H9 (cell line): ENCODE results near the gene FUT4. TPM values are rescaled to one million over a fixed set of nuclear protein-coding genes. Genes with fewer than 3 reads are reported as not detected.

Experiments
- DNase-seq: peaks from one replicate; pipeline ENCODE4 v3.0.0-alpha.2; 2017
- H2AFZ ChIP-seq: one replicate; pipeline ENCODE4 v1.6.1; 2013; ENCODE audit warnings: mild to moderate bottlenecking, low read length, control low read depth, moderate library complexity
- H2AK5ac ChIP-seq: 2 replicates; pipeline ENCODE4 v1.6.1; 2013; ENCODE audit warnings: low read length, control low read depth, mixed read lengths; ENCODE audit not compliant: insufficient read length
- H2BK120ac ChIP-seq: one replicate; pipeline ENCODE4 v1.6.1; 2013; ENCODE audit warnings: low read depth, mild to moderate bottlenecking, low read length, control low read depth, inconsistent platforms; ENCODE audit not compliant: poor library complexity, severe bottlenecking
- H2BK12ac ChIP-seq: 2 replicates; pipeline ENCODE4 v1.6.1; 2013; ENCODE audit warnings: low read length, control low read depth, mixed read lengths, low read depth; ENCODE audit not compliant: insufficient read length
- H2BK15ac ChIP-seq: 2 replicates; pipeline ENCODE4 v1.6.1; 2013; ENCODE audit warnings: low read depth, low read length, control low read depth
- H2BK20ac ChIP-seq: one replicate; pipeline ENCODE4 v1.6.1; 2013; ENCODE audit warnings: low read depth, mild to moderate bottlenecking, low read length, control low read depth, inconsistent platforms; ENCODE audit not compliant: poor library complexity, severe bottlenecking
- H2BK5ac ChIP-seq: 2 replicates; pipeline ENCODE4 v1.6.1; 2013; ENCODE audit warnings: low read length, control low read depth, mixed read lengths; ENCODE audit not compliant: insufficient read length
- H3K14ac ChIP-seq: 2 replicates; pipeline ENCODE4 v1.6.1; 2013; ENCODE audit warnings: low read length, control low read depth; ENCODE audit not compliant: insufficient read depth
- H3K18ac ChIP-seq: 2 replicates; pipeline ENCODE4 v1.6.1; 2013; ENCODE audit warnings: low read depth, mild to moderate bottlenecking, mixed read lengths, low read length, control low read depth; ENCODE audit not compliant: insufficient read length
- H3K23ac ChIP-seq: 2 replicates; pipeline ENCODE4 v1.6.1; 2013; ENCODE audit warnings: low read length, control low read depth, mixed read lengths, low read depth; ENCODE audit not compliant: insufficient read length
- H3K23me2 ChIP-seq: 2 replicates; pipeline ENCODE4 v1.6.1; 2013; ENCODE audit warnings: low read depth, mild to moderate bottlenecking, mixed read lengths, low read length, control low read depth; ENCODE audit not compliant: insufficient read length, poor library complexity, severe bottlenecking
- H3K27ac ChIP-seq: 2 replicates; pipeline ENCODE4 v1.5.1; 2013; ENCODE audit warnings: low read length, control low read depth, mixed read lengths, low read depth; ENCODE audit not compliant: insufficient read length
- H3K27me3 ChIP-seq: 2 replicates; pipeline ENCODE4 v1.6.1; 2013; ENCODE audit warnings: low read length, control low read depth, inconsistent platforms; ENCODE audit not compliant: insufficient read depth
- H3K4ac ChIP-seq: 2 replicates; pipeline ENCODE4 v1.6.1; 2013; ENCODE audit warnings: low read depth, mild to moderate bottlenecking, control low read depth, inconsistent platforms, low read length, moderate library complexity
- H3K4me1 ChIP-seq: 2 replicates; pipeline ENCODE4 v1.6.1; 2013; ENCODE audit warnings: low read length, control low read depth, inconsistent platforms; ENCODE audit not compliant: insufficient read depth
- H3K4me2 ChIP-seq: 2 replicates; pipeline ENCODE4 v1.6.1; 2013; ENCODE audit warnings: low read length, control low read depth, mixed read lengths; ENCODE audit not compliant: insufficient read length, insufficient read depth
- H3K56ac ChIP-seq: 2 replicates; pipeline ENCODE4 v1.6.1; 2013; ENCODE audit warnings: low read depth, mild to moderate bottlenecking, mixed read lengths, low read length, control low read depth; ENCODE audit not compliant: insufficient read length
- H3K79me1 ChIP-seq: 2 replicates; pipeline ENCODE4 v1.6.1; 2013; ENCODE audit warnings: low read depth, mild to moderate bottlenecking, moderate library complexity, low read length, control low read depth, inconsistent platforms; ENCODE audit not compliant: insufficient read depth, poor library complexity, severe bottlenecking
- H3K79me2 ChIP-seq: 2 replicates; pipeline ENCODE4 v1.6.1; 2013; ENCODE audit warnings: low read length, control low read depth, inconsistent platforms; ENCODE audit not compliant: insufficient read depth
- H3K9ac ChIP-seq: 2 replicates; pipeline ENCODE4 v1.6.1; 2013; ENCODE audit warnings: low read length, control low read depth, mixed read lengths; ENCODE audit not compliant: insufficient read length; ENCODE audit errors: extremely low read depth
- H3K9me3 ChIP-seq: one replicate; pipeline ENCODE4 v1.6.1; 2013; ENCODE audit warnings: low read depth, low read length, inconsistent platforms; ENCODE audit not compliant: control insufficient read depth
- H3T11ph ChIP-seq: one replicate; pipeline ENCODE4 v1.6.1; 2013; ENCODE audit warnings: mild to moderate bottlenecking, low read length, control low read depth, inconsistent platforms
- H4K20me1 ChIP-seq: one replicate; pipeline ENCODE4 v1.6.1; 2013; ENCODE audit not compliant: control insufficient read depth, insufficient read length, insufficient read depth
- H4K5ac ChIP-seq: 2 replicates; pipeline ENCODE4 v1.6.1; 2013; ENCODE audit warnings: low read depth, mild to moderate bottlenecking, mixed read lengths, low read length, control low read depth; ENCODE audit not compliant: insufficient read length
- H4K8ac ChIP-seq: replicated peaks from 2 replicates; pipeline ENCODE4 v1.6.1; 2013; ENCODE audit warnings: low read length, control low read depth, mixed read lengths, low read depth; ENCODE audit not compliant: insufficient read length
- H4K91ac ChIP-seq: 2 replicates; pipeline ENCODE4 v1.6.1; 2013; ENCODE audit warnings: low read depth, mild to moderate bottlenecking, moderate library complexity, mixed read lengths, low read length, control low read depth; ENCODE audit not compliant: insufficient read length
- H3K27ac Mint-ChIP-seq, 3 experiments: 2 replicates in 2 of 3; 3 replicates in 1 of 3; pipeline ENCODE4 v1.8.0; 2020 to 2021; ENCODE audit warnings: mixed read lengths in 3 of 3, mild to moderate bottlenecking in 1 of 3, moderate library complexity in 1 of 3
- H3K27me3 Mint-ChIP-seq: 2 replicates; pipeline ENCODE4 v1.8.0; 2021; ENCODE audit warnings: low read depth, mild to moderate bottlenecking, moderate library complexity, mixed read lengths
- H3K36me3 Mint-ChIP-seq, 3 experiments: 2 replicates in 2 of 3; 3 replicates in 1 of 3; pipeline ENCODE4 v1.8.0; 2020 to 2021; ENCODE audit warnings: low read depth in 3 of 3, mixed read lengths in 3 of 3; ENCODE audit not compliant: insufficient read depth in 1 of 3
- H3K4me1 Mint-ChIP-seq, 2 experiments: 2 replicates each; pipeline ENCODE4 v1.8.0; 2020; ENCODE audit warnings: mixed read lengths in 2 of 2
- H3K4me3 Mint-ChIP-seq, 2 experiments: 2 replicates in 1 of 2; 3 replicates in 1 of 2; pipeline ENCODE4 v1.8.0; 2020 to 2021; ENCODE audit warnings: mild to moderate bottlenecking in 2 of 2, mixed read lengths in 2 of 2, moderate library complexity in 1 of 2
- H3K9me3 Mint-ChIP-seq, 2 experiments: 2 replicates in 1 of 2; 3 replicates in 1 of 2; pipeline ENCODE4 v1.8.0; 2020; ENCODE audit warnings: mild to moderate bottlenecking in 2 of 2, mixed read lengths in 2 of 2, moderate library complexity in 1 of 2
- CTCF ChIP-seq: fragments of 200-600 bp; sonication (generic); conservative IDR thresholded peaks from 3 replicates; pipeline ENCODE4 v1.8.0; 2021; ENCODE audit warnings: antibody characterized with exemption, mild to moderate bottlenecking
- WGBS: extraction: QIAGEN DNeasy Blood & Tissue Kit; methylation state at CpG from one replicate; pipeline ENCODE4 v1.1.7; 2013; ENCODE audit warnings: missing lambda C conversion rate, low lambda C conversion rate, mixed read lengths; ENCODE audit not compliant: insufficient read length; ENCODE audit errors: extremely low coverage; 5-methylcytosine and 5-hydroxymethylcytosine counted together
- total RNA-seq: library from RNA; stranded (reverse); gene quantifications from 2 replicates; pipeline ENCODE4 v1.2.1, GENCODE V29; 2021

The FUT4 gene
- total RNA-seq, 1 experiment from 2014 or later = 5.3 TPM

GRCh38 chr11:94516725-94517124 is 27.0 kb upstream of the FUT4 start:
- no peak overlapping the region for H3K4me2 ChIP-seq
- no peak overlapping the region for H3K4ac ChIP-seq
- H2BK20ac ChIP-seq = no peak overlapping the region
- H3K79me1 ChIP-seq = no peaks in the 10 kb centered on the region
- no peaks in the 10 kb centered on the region for H4K20me1 ChIP-seq
- Mint-ChIP-seq H3K9me3 (no peaks in the 10 kb centered on the region; a peak in 1 of 5 replicates), H3K4me3 (no peak overlapping the region), H3K27ac (no peak overlapping the region), H3K27me3 (peaks cover 47% of the 10 kb centered on the region), H3K4me1 (peaks cover 6 to 9% of the 10 kb centered on the region in 2 experiments; a peak in 3 of 4 replicates), H3K36me3 (no peaks in the 10 kb centered on the region)
- WGBS = no CpG with 5 or more reads among the region's 1 CpG
- H2BK5ac ChIP-seq = no peak overlapping the region
- TF ChIP-seq CTCF = no peak
- H2BK15ac ChIP-seq = no peak overlapping the region
- peaks cover 1% of the 10 kb centered on the region; the same call in 1 of the 2 replicates for H3K79me2 ChIP-seq
- no peak overlapping the region for H2BK12ac ChIP-seq
- DNase-seq = no peak
- no peak overlapping the region for H3K18ac ChIP-seq
- H3K9ac ChIP-seq = no peak overlapping the region
- peaks cover 2% of the 10 kb centered on the region; the same call in 1 of the 2 replicates for H3K4me1 ChIP-seq
- H4K91ac ChIP-seq = no peak overlapping the region
- peaks cover 10% of the 10 kb centered on the region for H3K23me2 ChIP-seq
- H3T11ph ChIP-seq = no peak overlapping the region
- no peak overlapping the region for H2AK5ac ChIP-seq
- H3K27ac ChIP-seq = no peak overlapping the region
- no peak overlapping the region for H3K56ac ChIP-seq
- no peak overlapping the region for H2BK120ac ChIP-seq
- H2AFZ ChIP-seq = no peak overlapping the region
- H3K14ac ChIP-seq = no peak overlapping the region
- H3K27me3 ChIP-seq = no peaks in the 10 kb centered on the region; the same call in 1 of the 2 replicates
- H3K23ac ChIP-seq = no peak overlapping the region
- H4K5ac ChIP-seq = no peak overlapping the region
- no peak overlapping the region for H4K8ac ChIP-seq
- H3K9me3 ChIP-seq = no peaks in the 10 kb centered on the region
